Right lung (tissue), 10 donors: ENCODE data around the gene SMR3B. TPM values are rescaled to one million over a fixed set of nuclear protein-coding genes. Genes with fewer than 3 reads are reported as not detected.

Experiments used
- DNase-seq, 2 donors: peaks; one replicate each; pipeline ENCODE4 v3.0.0-alpha.2; 2013
- long read RNA-seq, 8 donors: transcript quantifications; one replicate each; lab custom pipeline, GENCODE V29; 2026
- polyA plus RNA-seq, 5 donors: library from polyadenylated mRNA; unstranded; fragments of 120-200 nt; gene quantifications; one replicate each; pipeline versions ENCODE4 v1.2.1 to v1.2.3, GENCODE V29; 2013; ENCODE audit warnings: inconsistent platforms in 1 of 5, low replicate concordance in 1 of 5; ENCODE audit not compliant: insufficient read length in 5 of 5, insufficient read depth in 1 of 5

The SMR3B gene
- not detected for polyA plus RNA-seq
- long read RNA-seq, donor 1 = 0 reads
- long read RNA-seq, donor 2 = 0 reads
- long read RNA-seq, donor 3 = 0 reads
- long read RNA-seq, donor 4 = 0 reads
- long read RNA-seq, donor 5 = 0 reads
- long read RNA-seq, donor 6 = 0 reads
- long read RNA-seq, donor 7 = 0 reads
- long read RNA-seq, donor 8 = 0 reads

GRCh38 chr4:70382691-70383181 lies at the start of gene SMR3B:
Gene SMR3B (plus strand): TSS chr4:70383131. CDS start chr4:70384511, 1,380 bp downstream.
- DNase-seq = no peak

- no peak for DNase-seq
Measured at GRCh38 chr4:70334681-70335080, 48.2 kb upstream of the SMR3B start, which contains the start of gene CABS1. Gene CABS1 (plus strand): TSS chr4:70334981. CDS start chr4:70335040, 59 bp downstream.

DNA sequence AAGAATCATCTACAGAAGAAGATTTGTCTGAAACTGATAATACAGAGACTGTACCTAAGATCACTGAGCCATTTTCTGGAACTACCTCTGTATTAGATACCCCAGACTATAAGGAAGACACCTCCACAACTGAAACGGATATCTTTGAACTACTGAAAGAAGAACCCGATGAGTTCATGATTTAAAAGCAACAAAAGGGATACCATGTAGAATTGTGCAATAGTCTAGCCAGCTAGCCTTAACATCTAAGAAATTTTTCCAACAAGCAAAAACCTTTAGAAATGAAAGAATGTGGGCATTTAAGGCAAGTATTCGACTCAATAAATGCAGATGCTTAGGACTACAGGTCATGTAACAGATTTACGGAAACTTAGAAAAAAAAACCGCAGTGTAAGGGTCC lies 46.9 kb upstream of the SMR3B start:
- DNase-seq = no peak

- DNase-seq = no peak
Measured at GRCh38 chr4:70337886-70338420, 45.0 kb upstream of the SMR3B start.

- DNase-seq = no peak
Measured at GRCh38 chr4:70356185-70356584, 26.7 kb upstream of the SMR3B start.

DNA sequence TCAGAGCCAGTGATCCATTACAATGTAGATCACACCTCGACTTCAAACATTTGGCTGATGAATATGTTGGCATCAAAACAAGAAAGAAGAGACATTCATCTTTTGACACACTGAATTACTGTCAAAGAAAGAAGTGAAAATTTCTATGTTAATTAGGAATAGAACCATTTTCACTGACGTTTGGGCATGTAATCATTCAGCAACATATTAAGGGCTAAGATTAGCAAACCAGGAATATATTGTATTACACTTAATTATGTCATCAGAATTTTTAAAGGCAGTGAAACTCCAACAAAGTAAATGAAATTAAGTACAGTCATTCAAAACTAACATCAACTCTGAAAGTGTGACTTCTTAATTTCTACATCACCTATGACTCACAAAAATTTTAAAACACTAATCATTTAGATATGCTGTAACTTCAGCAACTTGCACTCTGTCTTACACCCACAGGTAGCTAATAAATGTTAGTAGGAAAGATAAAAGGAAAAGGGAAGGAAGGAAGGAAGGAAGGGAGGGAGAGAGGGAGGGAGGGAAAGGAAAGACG lies 23.7 kb upstream of the SMR3B start:
- DNase-seq = peak in 1 of 2 donors; percentile 13

- no peak for DNase-seq
Measured at GRCh38 chr4:70360460-70360859, 22.5 kb upstream of the SMR3B start, which contains the start of gene SMR3A. Gene SMR3A (plus strand): TSS chr4:70360760. CDS start chr4:70362116, 1,356 bp downstream.

GRCh38 chr4:70364002-70364401 lies 18.9 kb upstream of the SMR3B start:
- no peak for DNase-seq

- no peak for DNase-seq
Measured at GRCh38 chr4:70365479-70365878, 17.5 kb upstream of the SMR3B start.

DNA sequence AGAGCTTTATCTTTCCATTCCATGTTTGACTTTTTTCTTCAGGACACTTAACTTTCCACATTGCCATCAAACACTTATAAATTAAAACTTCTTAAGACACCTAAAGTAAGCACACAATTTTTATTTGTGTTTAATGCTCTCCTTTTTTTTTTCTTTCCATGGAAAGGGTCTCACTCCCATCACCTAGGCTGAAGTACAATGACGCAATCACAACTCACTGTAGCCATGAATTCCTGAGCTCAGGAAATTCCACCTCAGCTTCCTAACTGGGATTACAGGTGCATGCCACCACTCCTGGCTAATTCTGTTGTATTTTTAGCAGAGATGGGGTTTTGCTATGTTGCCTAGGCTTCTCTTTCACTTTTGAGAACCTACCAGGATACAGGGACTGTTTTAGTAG lies 15.1 kb upstream of the SMR3B start:
- no peak for DNase-seq

DNA sequence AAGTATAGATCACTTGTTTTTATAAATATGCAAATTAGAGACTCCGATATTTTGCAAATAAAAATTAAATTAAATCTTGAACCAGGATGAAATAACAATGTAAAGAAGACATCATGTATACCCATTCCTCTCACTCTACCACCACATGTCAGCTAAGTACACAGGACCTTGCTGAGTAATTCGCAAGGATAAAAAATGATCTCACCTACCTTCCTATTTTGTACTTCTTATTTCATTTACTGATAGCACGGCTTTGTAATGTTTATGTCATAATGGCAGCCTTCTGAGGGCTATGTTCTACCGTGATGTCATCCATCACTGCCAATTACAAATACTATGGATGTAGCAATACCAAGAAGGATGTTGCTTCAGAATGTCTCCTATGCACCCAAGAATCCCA lies 10.9 kb upstream of the SMR3B start:
- DNase-seq = no peak

DNA sequence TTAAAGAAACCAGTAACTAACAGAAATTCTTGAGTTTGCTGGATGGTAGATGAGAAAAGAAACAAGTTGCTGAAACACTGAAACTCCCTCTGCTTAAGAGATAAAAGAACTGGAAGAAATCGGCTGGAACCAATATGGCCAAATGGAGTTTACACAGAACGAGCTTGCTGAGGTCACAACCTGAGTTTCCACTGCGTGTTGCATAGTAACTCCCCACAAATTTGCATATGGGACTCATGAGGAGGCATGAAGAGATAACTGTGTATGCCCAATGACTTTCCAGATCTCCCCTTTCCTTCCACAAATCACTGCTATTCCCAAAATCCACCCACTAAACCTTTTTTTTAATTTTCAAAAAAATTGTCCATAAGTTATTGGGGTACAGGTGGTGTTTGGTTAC lies 10.2 kb upstream of the SMR3B start:
- no peak for DNase-seq

DNA sequence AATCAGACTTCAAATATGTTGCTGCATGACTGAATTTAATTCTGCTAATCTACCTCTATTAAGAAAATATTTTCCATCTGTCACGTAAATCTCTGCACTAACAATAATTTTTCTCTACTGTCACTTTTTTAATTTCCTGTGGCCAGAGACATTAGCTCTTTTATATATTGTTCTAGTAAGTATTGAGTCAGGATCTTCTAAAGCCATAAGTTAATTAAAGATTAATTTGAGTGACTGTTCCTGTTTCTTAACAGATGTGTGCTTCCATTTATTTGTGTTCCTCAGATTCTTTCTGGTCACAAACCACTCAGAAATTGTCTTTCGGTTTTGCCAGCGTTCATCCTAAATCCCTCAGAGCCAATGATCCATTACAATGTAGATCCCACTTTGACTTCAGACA lies 2.4 kb upstream of the SMR3B start:
- peak in 1 of 2 donors; percentile 8 for DNase-seq

DNA sequence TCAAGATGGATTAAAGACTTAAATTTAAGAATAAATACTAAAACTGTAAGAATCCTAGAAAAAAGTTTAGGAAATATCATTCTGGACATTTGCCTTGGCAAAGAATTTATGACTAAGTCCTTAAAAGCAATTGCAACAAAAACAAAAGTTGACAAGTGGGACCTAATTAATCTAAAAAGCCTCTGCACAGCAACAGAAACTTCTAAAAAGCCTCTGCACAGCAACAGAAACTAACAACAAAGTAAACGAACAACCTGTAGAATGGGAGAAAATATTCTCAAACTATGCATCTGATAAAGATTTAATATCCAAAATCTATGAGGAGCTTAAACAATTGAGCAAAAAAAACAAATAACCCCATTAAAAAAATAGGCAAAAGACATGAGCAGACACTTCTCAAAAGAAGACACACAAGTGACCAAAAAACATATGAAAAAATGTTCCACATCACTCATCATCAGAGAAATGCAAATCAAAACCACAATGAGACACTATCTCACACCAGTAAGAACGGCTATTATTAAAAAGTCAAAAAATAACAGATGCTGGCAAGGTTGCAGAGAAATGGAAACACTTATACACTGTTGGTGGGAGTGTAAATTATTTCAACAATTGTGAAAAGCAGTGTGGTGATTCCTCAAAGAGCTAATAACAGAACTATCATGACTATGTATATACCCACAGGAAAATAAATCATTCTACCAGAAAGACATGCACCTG lies 9.3 kb downstream of the SMR3B start:
- no peak for DNase-seq

GRCh38 chr4:70397580-70397979 lies 14.6 kb downstream of the SMR3B start, which contains the start of gene OPRPN:
Gene OPRPN (plus strand): TSS chr4:70397940. CDS start chr4:70399286, 1,346 bp downstream.
- no peak for DNase-seq

GRCh38 chr4:70399319-70399718 lies 16.4 kb downstream of the SMR3B start:
- DNase-seq = no peak

GRCh38 chr4:70402762-70403161 lies 19.8 kb downstream of the SMR3B start:
- DNase-seq = no peak

GRCh38 chr4:70405765-70406164 lies 22.8 kb downstream of the SMR3B start:
- DNase-seq = no peak

DNA sequence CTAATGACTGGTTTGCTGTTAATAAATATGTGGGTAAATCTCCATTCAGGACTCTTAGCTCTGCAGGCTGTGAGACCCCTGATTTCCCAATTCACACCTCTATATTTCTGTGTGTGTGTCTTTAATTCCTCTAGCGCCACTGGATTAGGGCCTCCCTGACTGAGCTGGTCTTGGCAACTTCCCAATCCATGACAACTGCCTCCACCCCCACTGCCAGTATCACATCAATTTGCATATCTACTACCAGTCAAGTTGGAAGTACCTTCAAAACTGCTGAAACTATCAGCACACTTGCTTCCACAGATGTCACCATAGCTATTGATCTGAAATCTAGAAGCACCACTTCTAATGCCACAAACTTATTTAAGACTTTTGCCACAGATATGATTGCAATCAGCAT lies 42.4 kb downstream of the SMR3B start:
- no peak for DNase-seq

GRCh38 chr4:70426789-70427188 lies 43.9 kb downstream of the SMR3B start:
- DNase-seq = no peak

DNA sequence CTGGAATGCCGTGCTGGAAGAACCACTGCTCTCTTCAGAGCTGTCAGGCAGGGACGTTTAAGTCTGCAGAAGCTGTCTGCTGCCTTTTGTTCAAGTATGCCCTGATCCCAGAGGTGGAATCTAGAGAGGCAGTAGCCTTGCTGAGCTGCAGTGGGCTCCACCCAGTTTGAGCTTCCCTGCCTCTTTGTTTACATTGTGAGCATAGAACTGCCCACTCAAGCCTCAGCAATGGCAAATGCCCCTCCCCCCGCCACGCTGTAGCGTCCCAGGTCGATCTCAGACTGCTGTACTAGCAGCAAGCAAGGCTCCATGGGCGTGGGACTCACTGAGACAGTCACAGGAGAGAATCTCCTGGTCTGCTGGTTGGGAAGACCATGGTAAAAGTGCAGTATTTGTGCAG lies 54.3 kb downstream of the SMR3B start:
- no peak for DNase-seq
